Measurements from ENCODE around the gene ZBTB46.

GRCh38 chr20:63858393-63859165, 27.5 kb upstream of the ZBTB46 start:
- TF ChIP-seq CTCF (IDR thresholded peaks at IDR 0.05 in 8 of 11, conservative IDR thresholded peaks at IDR 0.05 in 3 of 11), result peak in 7 of 11 experiments; percentile 22 to 48 (median 29)
- TF ChIP-seq POLR2A (IDR thresholded peaks at IDR 0.05), result no peak
- TF ChIP-seq POLR2AphosphoS5 (IDR thresholded peaks at IDR 0.05), result peak; percentile 62 to 73 (median 63)

Measured in spleen (tissue), 7 donors.